Mesenteric fat pad (tissue), 1 donor: ENCODE results near the gene SH3TC1. TPM values are rescaled to one million over a fixed set of nuclear protein-coding genes. Genes with fewer than 3 reads are reported as not detected.

Experiments used
- DNase-seq: peaks from one replicate; pipeline ENCODE4 v3.0.0-alpha.2; 2020; ENCODE audit warnings: low spot score
- total RNA-seq: library from RNA; stranded (reverse); fragmentation: NEBNext Ultra II Directional; extraction: Animal tissue kit (Norgen Biotek cat#: 25700); gene quantifications from one replicate; pipeline ENCODE4 v1.2.1, GENCODE V29; 2021
- donor health status: DM: yes; HTN: yes; CAD: no.

The SH3TC1 gene
- total RNA-seq, 1 donor from 2014 or later = 64.9 TPM

DNA sequence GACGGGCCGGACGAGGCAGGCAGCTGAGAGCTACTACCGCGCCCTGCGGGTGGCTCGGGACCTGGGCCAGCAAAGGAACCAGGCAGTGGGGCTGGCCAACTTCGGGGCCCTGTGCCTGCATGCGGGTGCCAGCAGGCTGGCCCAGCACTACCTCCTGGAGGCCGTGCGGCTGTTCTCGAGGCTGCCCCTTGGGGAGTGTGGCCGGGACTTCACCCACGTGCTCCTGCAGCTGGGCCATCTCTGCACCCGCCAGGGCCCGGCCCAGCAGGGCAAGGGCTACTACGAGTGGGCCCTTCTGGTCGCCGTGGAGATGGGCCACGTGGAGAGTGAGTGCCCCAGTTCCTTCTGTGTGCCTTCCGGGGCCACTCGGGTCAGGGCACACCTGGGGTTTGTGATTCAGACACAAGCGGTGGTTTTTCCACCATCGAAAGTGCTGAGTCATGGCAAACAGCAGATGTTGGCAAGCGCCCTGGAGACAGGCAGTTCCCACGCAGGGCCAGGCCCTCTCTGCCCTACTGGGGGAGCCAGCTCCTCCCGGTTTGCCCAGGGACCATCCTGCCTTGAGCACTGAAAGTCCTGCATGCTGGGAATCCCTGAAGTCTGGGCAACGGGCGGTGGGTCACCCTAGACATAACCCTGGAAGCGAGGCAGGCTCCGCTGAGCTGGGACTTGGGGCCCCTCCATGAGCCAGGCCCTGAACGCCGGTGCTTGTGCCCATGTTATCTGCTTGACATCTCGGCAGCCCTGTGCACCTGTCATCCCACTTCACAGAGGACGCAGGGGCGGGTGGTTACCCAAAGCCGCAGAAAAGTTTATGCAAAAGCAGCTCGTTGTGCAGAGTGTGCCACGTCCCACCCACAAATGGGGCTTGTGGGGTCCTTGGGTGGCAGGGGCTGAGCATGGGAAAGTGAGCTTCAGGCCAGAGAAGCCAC, 29.5 kb downstream of the SH3TC1 start:
- DNase-seq = no peak

DNA sequence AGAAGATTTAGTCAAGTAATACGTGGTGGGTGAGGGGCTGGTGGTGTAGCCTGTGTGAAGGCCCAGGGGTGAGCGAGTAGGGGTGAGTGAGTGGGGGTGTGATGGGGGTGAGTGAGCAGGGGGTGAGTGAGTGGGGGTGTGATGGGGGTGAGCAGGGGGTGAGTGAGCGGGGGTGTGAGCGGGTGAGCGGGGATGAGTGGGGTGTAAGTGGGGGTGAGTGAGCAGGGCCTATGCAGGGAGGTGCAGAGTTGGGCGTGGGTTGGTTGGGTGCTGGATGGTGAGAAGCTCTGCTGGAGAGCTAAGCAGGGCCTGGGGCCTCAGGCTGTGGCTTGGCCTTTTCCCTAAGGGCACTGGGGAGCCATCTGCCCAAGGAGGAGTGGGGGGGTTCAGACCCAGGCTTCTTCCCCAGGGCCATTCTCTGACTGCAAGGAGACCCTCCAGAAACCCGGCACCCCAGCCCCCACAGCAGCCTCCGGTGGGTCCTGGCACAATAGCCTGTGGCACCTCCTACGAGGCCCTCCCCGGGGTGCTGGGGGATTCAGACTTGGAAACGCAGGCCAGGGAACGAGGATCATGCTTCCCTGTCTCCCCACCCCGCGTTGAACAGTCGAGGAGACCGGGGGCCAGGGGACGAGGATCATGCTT, 30.4 kb downstream of the SH3TC1 start:
- no peak for DNase-seq

DNA sequence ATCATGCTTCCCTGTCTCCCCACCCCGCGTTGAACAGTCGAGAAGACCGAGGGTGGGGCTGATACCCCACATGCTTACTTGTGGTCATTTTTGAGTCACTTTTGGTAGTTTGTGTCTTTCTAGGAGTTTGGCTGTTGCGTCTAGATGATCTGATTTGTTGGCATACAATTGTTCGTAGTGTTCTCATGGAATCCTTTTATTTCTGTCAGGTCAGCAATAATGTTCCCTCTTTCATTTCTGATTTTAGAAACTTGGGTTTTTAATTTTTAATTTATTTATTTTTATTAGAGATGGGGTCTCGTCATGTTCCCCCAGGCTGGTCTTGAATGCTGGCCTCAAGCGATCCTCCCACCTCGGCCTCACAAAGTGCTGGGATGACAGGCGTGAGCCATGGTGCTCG, 30.9 kb downstream of the SH3TC1 start:
- no peak for DNase-seq

DNA sequence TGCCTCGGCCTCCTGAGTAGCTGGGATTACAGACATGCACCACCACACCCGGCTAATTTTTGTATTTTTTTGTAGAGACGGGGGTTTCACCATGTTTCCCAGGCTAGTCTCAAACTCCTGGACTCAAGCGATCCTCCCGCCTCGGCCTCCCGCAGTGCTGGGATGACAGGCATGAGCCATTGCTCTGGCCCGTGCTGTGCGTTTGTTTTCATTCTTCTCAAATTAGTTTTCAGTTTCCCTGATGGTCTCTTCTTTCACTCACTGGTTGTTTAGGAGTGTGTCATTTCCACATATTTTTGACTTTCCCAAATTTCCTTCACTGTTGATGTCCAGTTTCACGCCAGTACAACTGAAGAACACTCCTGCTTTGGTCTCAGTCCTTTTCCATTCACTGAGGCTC, 31.8 kb downstream of the SH3TC1 start:
- DNase-seq = no peak

DNA sequence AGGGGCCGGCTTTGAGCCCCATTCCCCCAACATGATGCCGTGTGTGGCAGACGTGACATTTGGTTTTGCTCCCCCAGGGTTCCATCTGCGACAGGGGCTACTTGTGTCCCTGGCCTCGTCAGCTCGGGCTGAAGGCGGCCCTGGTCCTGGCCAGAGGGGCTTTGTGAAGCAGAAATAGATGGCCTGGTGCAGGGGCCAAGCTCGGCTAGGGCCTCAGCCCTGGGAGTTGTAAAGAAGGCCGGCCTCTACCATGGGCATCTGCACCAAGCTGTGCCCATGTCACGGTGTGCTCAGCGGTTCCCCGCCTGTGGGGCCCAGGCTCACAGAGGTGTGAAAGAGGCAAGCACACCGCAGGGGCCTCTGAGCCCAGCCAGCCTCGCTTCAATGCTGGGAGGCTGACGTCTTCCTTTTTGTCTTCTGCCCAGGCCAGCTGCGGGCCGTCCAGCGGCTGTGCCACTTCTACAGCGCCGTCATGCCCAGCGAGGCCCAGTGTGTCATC, 32.5 kb downstream of the SH3TC1 start:
- DNase-seq = no peak

DNA sequence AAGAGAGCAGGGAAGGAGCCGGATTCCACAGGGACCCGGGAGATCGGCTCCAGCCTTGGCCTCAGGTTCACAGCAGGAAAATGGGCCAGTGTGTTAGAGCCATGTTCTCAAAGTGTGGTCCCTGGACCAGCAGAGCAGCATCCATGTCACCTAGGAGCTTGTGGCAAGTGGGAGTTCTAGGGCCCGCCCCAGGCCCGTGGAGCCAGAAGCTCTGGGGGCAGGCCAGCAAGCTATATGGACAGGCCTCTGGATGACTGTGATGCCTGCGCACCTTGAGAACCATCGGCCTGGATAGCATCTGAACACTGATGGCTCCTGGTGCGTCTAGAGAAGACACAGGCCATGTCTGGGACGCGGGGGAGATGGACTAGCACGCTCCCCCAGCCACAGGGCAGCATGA, 33.7 kb downstream of the SH3TC1 start:
- no peak for DNase-seq

DNA sequence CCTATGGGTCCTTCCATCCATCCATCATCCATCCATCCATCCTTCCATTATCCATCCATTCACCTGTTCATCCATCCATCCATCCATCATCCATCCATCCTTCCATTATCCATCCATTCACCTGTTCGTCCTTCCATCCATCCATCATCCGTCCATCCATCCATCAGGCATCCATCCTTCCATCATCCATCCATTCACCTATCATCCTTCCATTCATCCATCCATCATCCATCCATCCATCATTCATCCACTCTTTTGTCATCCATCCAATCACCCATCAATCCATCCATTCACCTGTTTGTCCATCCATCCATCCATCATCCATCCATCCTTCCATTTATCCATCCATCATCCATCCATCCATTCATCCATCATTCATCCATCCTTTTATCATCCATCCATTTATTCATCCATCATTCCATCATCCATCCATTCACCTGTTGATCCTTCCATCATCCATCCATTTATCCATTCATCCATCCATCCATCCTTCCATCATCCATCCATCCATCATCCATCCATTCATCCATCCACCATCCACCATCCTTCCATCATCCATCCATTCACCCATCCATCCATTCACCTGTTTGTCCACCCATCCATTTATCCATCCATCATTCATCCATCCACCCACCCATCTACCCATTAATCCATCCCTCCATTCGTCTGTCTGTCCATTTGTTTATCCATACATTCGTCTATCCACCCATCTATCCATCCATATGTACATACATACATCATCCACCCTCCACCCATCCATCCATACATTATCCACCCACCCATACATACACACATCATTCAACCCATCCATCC, 34.8 kb downstream of the SH3TC1 start:
- DNase-seq = no peak

DNA sequence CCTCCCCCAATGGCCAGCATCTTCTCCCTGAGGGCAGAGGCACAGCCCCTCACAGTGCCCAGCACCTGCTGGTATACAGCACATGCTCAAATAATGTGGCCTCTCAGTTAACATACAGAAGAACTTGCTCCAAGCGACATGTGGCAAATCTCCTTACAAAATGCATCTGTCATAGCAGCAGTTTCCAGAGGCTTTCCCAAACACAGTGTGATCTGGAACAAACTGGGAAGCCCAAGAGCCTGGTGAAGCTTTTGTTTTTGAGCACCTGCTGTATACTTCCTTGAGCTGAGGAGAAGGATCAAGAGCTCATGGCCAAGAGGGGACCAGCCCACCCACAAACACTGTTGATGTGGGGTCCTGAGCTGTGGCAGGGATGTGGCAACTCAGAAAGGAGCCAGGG, 35.6 kb downstream of the SH3TC1 start:
- no peak for DNase-seq

DNA sequence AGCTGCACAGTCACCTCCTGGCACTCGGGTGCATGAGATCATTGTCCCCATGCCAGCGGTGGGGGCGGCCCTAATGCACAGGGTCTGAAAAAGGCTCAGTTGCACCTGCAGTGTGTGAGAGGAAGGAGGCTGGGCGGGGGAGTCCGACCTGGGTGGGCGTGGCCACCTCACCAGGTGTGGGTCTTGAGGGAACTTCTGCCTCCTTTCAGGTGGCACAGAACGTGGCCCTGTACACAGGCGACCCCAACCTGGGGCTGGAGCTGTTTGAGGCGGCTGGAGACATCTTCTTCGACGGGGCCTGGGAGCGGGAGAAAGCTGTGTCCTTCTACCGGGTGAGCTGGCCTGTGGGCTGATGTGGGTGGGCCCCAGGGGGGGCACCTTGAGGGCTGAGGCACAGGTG, 36.1 kb downstream of the SH3TC1 start:
- DNase-seq = no peak

DNA sequence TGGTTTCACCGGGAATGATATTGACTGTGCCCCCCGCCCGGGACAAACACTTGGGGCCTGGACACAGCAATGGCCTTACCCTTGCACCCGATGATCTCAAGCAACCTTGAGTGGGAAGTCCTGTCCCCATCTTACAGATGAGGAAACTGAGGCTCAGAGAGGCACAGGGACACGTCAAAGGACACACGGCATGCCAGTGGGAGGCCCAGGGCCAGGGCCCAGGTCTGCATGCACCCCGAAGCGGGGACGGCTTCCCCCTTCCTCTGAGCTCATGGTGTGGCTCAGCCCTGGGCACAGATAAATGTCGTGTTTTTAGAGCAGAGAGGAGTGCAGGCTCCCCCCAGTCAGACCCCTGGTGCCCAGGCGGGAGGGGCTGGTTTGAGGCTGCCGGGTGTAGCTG, 36.6 kb downstream of the SH3TC1 start:
- DNase-seq = no peak

DNA sequence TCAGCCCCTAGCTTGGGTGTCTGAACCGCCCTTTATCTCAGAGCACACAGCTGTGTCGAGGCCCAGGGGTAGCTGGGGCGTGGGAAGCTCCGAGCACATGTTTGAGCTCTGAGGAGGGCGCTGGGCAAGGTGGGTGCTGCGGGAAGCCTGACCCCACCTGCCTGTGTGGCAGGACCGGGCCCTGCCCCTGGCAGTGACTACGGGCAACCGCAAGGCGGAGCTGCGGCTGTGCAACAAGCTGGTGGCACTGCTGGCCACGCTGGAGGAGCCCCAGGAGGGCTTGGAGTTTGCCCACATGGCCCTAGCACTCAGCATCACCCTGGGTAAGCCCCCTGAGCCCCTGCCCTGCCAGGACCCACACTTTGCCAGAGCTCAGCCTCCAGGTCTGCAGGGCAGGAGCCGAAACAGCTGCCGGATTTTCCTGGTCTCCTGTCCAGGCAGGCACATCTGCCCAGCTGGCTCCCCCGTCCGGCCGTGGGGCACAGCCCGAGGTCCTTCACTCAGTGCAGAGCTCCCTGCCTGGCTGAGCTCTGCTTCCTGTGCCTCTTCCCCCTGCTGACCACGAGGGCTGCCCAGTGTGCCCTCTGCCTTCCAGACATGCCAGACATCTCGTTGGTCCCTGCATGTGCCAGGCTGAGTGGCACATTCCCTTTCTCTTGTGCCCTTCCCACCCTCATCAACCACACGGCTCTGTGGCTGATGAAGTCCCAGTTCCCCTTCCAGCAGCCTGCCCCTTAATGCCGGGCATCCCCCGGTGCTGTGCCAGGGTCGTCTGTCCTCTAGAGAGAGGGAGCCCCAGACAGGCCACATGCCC, 37.2 kb downstream of the SH3TC1 start:
- DNase-seq = no peak

DNA sequence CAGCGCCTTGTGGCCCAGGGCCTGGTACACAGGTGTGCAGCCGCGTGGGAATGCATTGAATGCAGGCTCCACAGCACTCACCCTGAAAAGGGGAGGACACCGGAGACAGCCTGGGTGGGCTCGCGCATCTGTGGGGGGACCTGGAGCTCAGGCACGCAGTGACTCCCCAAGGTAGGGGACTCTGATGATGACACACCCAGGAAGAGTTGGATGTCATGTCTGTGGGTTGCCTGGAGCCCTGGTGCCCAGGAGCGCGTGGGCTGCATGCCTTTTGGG, 37.8 kb downstream of the SH3TC1 start:
- DNase-seq = no peak

DNA sequence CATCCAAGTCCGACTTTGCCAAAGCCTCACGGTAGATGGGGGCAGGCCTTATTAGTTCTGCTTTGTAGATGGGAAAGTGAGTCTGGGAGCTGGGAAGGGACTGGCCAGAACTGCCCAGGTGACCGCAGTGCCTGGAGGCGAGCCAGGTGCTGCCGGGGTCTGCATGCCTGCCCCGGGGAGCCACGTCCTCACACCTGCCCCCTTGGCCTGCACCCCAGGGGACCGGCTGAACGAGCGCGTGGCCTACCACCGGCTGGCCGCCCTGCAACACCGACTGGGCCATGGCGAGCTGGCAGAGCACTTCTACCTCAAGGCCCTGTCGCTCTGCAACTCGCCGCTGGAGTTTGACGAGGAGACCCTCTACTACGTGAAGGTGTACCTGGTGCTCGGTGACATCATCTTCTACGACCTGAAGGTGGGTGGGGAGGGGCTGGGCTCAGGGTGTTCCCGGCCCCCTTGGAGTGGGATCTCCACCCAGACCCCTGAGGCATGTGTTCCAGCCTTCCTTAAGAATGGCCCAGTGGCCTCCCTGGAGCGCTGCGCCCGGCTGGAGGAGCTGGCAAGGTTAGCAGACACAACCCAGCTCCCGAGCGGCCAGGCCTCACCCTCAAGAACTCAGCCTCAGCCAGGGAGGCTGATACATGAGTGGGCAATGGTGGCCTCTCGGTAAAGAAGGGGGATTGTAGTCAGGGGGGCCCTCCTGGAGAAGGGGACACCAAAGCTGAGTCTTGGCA, 38.3 kb downstream of the SH3TC1 start:
- DNase-seq = no peak

DNA sequence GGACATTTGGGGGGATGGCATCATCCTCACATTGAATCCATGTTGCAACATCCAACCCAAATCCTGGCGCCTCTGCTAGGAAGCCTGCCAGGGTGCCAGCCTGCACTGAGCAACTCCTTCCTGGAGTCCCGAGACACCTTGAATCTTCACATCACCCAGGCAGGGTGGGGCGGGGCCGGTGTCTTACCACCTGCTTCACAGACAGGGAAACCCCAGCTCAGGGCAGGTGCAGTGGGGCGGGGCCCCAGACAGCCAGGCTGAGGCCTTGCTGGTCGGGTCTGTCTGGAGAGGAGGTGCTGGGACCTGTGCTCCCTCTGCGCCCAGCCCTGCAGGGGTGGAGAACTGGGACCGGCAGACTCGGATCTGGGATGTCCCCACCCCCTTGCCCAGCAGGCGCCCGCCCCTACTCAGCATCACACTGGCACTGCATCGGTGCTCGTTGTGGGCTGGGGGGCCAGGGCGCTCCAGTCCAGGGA, 39.0 kb downstream of the SH3TC1 start:
- no peak for DNase-seq

DNA sequence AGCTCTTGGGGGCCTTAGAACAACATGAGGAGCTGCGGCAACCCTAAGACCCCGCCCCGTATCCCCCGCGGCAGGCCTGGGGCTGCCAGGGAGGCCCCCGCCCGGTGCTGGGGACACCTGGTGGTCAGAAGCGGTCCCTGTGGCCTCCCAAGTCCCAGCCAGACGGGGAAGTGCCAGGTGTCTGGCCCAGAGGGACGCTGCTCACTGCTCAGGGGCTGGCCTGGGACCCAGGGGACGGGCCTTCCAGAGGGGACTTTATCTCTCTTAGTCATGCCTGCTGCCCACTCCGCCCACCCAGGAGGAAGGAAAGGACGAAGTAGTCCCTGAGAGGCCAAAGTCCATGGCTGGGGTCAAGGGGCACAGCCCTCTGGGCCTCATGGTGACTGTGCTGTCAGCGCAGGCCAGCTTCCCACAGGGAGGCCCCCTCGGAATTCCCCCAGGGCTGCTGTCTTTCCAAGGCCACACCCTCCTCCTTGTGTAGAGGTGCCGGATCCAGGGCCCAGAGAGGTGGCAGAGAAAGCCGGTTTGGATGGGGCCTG, 39.5 kb downstream of the SH3TC1 start:
- DNase-seq = no peak

DNA sequence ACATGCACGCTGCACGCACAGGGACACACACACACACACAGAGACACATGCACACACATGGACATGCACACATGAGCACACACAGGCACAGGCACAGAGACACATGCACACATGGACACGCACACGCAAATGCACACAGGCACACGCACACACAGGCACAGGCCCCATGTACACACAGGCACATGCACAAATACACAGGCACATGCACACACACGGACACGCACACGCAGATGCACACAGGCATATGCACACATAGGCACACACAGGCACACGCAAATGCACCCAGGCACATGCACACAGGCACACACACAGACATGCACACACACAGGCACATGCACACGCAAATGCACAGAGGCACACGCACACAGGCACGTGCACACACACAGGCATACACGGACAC, 40.1 kb downstream of the SH3TC1 start:
- DNase-seq = no peak

DNA sequence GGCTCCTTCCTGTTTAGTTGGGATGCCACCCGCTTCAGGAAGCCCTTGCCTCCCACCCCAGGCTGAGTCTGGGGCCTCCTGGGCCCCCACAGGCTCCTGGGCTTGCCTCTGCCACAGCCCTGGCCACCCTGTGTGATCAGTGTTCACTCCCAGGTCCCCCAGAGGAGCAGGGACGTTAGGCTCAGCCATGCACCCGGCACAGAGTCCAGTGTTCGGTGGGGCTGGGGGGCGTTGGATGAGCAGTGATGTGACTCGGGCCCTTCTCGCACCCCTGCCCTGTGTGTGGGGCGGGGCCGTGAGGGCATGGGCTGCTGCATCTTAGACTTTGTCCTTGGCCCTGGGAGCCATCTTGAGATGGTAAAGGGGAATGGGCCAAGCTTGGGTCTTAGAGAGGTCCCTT, 40.6 kb downstream of the SH3TC1 start:
- DNase-seq = no peak

DNA sequence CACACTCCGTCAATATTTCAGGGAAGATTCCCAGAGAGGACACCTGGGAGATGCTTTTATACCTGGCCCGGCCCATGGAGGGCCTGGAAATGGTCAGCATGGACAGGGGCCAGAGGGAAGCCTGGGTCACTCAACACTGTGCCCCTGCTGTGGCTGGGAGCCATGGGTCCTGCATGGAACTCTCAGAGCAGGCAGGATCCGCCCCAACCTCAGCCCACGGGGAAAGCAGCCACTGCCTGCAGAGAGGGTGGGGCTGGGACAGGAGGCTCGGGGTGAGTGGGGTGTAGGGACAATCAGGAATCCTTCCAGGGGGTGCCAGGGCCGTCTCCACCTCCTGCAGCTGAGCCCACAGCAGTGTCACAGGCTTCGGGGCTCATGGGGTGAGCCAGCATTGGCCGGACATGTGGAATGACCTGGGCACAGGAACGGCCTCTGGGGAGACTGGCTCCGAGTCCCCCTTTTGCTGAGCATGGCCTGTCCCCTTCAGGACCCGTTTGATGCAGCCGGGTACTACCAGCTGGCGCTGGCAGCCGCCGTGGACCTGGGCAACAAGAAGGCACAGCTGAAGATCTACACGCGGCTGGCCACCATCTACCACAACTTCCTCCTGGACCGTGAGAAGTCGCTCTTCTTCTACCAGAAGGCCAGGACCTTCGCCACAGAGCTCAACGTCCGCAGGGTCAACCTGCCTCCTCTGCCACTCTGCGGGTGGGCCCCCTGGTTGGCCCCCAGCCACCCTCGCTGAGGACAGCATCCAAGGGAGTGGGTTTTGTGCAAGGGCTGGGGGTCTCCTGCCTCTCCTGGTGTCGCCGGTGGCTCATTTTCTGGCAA, 41.3 kb downstream of the SH3TC1 start:
- no peak for DNase-seq

DNA sequence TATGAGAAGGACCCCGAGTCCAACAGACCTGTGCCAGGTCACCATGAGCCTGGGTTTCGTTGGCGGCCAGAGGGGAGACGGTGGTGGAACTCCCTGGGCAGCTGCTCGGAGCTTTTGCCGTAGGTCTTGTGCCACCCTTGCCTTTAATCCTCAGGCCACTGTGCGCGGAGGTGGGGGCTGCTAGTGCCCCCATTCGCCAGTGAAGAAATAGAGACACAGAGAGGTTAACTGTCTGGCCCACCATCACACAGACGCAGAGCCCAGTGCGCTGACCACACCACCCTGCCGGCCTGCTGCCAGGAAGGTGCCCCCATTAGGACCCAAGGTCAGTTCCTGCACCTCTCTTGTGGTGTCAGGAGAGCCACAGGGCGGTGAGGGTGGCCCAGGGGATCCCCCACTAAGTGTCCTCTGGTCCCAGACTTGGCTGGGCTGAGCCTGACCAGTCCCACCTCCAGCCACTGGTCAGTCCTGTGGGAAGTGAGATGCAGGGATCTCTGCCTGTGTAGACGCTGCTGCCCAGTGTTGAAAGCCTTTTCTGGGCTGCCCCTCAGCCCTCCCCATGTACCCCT, 42.2 kb downstream of the SH3TC1 start:
- DNase-seq = no peak
